ENCODE measurements around the gene CRELD1.

Gene CRELD1

DNA sequence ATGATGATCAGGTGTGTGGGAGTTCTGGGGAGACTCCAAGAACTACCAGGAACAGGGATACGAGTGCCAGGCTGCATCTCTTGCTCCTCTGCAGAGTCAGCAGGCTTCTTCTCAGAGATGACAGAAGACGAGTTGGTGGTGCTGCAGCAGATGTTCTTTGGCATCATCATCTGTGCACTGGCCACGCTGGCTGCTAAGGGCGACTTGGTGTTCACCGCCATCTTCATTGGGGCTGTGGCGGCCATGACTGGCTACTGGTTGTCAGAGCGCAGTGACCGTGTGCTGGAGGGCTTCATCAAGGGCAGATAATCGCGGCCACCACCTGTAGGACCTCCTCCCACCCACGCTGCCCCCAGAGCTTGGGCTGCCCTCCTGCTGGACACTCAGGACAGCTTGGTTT, 10.6 kb downstream of the CRELD1 start:
- H3K27ac Mint-ChIP-seq (ENCODE audit: low read depth), result no peak overlapping the region
- ATAC-seq (replicated peaks; ENCODE audit: extremely low read depth, poor library complexity, severe bottlenecking), result no peak
- no peaks in the 10 kb centered on the region for H3K27me3 Mint-ChIP-seq
- H3K36me3 Mint-ChIP-seq (ENCODE audit: insufficient read depth), result peaks cover 6% of the 10 kb centered on the region
- H3K9me3 Mint-ChIP-seq, result no peaks in the 10 kb centered on the region
- no peak overlapping the region for H3K4me3 Mint-ChIP-seq
- DNase-seq (ENCODE audit: low spot score in 2 of 2), result no peak
- no peaks in the 10 kb centered on the region for H3K4me1 Mint-ChIP-seq

DNA sequence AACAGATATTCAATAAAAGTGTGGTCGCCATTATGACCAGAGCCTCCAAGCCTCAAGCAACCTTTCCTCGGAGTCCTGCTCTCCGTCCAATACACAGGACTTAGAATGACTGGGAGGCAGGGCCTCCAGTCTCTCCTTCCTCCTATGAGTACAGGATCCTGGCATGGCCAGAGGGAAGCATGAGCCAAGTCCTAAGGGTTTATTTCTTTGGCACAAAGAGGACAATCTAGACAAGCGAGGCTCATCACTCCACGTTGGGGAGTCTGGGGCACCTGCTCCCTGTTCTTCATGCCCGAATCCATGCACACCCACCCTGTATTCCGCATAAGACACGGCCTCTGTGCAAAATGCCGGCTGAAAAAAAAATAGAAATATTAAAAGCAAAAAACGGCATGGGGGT, 11.7 kb downstream of the CRELD1 start:
- Mint-ChIP-seq H3K4me3 (peak overlapping the region; percentile 36), H3K27me3 (no peaks in the 10 kb centered on the region), H3K27ac (ENCODE audit: low read depth) (no peak overlapping the region), H3K9me3 (no peaks in the 10 kb centered on the region), H3K36me3 (ENCODE audit: insufficient read depth) (peaks cover 6% of the 10 kb centered on the region), H3K4me1 (no peaks in the 10 kb centered on the region)
- no peak for DNase-seq (ENCODE audit: low spot score in 2 of 2)
- ATAC-seq (replicated peaks; ENCODE audit: extremely low read depth, poor library complexity, severe bottlenecking), result no peak

DNA sequence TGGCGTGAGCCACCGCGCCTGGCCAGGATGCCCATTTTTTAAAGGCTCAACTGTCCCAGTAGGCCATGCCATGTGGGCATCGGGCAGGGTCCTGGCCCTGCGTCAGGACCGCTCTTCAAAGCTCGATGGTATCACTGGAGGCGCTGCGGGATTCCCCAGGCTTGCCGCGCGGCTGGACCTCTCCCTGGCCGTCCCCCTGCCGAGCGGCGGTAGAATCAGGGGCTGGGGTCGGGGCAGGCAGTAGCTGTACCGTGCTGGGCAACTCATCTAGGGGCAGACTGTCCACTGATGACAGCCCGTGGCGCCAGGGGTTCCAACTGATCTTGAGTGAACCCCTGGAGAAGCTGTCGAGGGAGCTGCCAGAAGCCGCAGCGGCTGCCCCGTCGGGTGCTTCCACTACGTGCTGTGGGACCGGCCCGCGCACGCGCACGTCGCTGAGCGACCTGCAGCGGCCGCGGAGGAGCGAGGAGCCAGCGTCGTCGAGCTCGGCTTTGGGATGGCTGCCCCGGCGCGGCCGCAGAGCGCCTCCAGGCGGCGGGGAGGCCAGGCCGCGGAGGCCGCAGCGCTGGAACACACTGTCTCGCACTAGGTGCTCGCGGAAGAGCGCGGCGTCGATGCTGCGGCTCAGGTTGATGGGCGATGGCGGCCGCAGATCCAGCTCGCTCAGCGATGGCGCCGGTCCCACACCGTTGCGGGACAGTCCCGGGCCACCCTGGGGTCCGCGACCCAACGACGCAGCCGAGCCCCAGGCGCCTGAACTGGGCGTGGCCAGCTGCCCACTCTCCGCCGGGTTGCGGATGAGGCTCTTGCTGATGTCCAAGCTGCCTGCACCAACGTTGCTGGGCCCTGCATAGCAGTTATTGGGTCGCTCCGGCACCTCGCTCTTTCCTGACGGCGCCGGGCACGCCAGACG, 12.7 kb downstream of the CRELD1 start:
- H3K36me3 Mint-ChIP-seq (ENCODE audit: insufficient read depth), result peaks cover 6% of the 10 kb centered on the region
- H3K4me3 Mint-ChIP-seq, result peak overlapping the region; percentile 76
- no peaks in the 10 kb centered on the region for H3K27me3 Mint-ChIP-seq
- peak; percentile 59 to 66 for DNase-seq (ENCODE audit: low spot score in 2 of 2)
- H3K4me1 Mint-ChIP-seq, result peaks cover 8% of the 10 kb centered on the region
- no peaks in the 10 kb centered on the region for H3K9me3 Mint-ChIP-seq
- peak; percentile 91 for ATAC-seq (replicated peaks; ENCODE audit: extremely low read depth, poor library complexity, severe bottlenecking)
- H3K27ac Mint-ChIP-seq (ENCODE audit: low read depth), result no peak overlapping the region

DNA sequence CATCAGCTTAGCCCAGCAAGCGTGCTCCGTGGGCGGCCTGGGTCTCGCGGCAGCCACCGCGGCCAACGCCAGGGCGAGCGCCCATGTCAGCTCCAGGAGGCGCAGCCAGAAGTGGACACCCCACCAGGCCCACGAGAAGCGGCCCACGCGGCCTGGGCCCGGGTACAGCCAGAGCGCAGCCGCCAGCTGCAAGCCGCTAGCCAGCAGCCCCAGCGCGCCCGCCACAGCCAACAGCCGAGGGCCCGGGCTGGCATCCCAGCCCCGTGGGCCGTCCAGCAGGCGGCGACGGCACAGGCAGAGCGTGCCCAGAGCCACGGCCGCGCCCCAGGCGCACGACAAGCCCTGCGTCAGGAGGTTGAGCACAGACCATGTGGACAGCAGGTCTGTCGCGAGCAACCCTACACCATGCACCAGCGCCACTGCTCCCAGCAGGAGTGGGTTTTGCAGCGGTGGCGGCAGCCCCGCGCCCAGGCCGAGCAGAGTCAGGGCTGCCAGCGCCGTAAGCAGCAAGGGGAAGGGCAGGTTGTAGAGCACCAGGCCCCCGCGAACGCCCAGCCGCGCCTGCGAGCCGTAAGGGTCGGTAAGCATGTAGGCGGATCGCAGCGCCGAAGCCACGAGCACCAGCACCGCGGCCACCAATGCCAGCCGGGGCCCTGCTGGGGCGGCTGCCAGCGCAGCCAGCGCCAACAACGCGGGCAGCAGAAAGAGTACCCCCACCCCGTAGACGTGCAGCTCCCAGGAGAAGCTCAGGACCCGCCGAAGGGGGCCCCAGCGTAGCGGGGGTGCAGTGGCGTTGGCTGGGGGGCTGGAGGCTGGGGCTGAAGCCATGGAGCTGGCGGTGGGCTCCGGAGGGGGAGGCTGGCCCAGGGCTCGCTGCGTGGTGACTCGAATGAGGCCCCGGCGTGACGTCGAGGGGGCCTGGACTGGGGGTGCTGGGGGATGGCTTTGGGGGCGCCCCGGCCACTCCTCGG, 13.7 kb downstream of the CRELD1 start:
- Mint-ChIP-seq H3K27me3 (no peaks in the 10 kb centered on the region), H3K27ac (ENCODE audit: low read depth) (no peak overlapping the region), H3K36me3 (ENCODE audit: insufficient read depth) (peaks cover 5% of the 10 kb centered on the region), H3K4me1 (peaks cover 14% of the 10 kb centered on the region), H3K9me3 (no peaks in the 10 kb centered on the region), H3K4me3 (no peak overlapping the region)
- ATAC-seq (replicated peaks; ENCODE audit: extremely low read depth, poor library complexity, severe bottlenecking) (no peak), DNase-seq (ENCODE audit: low spot score in 2 of 2) (no peak)

DNA sequence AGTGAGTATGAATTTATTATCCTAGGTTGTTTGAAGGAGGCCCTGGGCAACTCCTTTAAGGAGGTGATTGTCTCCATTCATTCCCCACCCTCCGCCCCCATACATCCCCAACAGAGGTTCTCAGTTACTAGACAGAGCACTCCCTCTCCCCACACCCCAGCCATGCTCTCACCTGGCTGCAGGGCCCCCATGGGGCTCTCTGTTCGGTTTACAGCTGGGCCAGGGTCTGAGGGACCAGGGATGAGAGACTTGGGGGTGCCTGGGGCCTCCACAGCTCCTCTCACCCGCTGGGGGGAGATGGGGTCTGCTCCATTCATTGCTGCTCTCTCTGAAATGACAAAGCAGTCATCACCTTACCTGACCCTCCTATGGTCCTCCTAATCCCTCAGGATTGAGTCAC, 15.0 kb downstream of the CRELD1 start:
- no peak overlapping the region for H3K27ac Mint-ChIP-seq (ENCODE audit: low read depth)
- no peak for DNase-seq (ENCODE audit: low spot score in 2 of 2)
- H3K4me3 Mint-ChIP-seq, result no peak overlapping the region
- ATAC-seq (replicated peaks; ENCODE audit: extremely low read depth, poor library complexity, severe bottlenecking), result no peak
- H3K27me3 Mint-ChIP-seq, result no peaks in the 10 kb centered on the region
- H3K4me1 Mint-ChIP-seq, result peaks cover 15% of the 10 kb centered on the region
- H3K9me3 Mint-ChIP-seq, result no peaks in the 10 kb centered on the region
- peaks cover 3% of the 10 kb centered on the region for H3K36me3 Mint-ChIP-seq (ENCODE audit: insufficient read depth)

DNA sequence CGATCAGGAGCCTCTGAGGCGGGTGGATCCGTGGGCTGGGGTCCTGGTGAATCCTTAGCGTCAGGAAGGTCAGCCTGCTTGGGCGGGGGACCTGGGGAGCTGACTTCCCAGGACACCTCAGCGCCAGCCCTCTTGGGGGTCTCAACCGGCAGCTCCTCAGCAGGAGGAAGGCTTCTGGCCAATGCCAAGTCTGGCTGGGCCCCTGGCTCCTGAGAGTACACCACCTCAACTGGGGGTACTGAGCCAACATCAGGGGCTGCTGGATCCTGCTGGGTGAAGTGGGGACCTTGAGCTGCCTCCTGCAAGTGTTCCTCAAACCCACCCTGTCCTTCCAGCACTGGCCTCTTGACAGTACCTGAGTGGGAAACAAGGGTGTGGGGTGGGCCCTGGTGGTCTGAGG, 15.5 kb downstream of the CRELD1 start:
- Mint-ChIP-seq H3K4me3 (no peak overlapping the region), H3K27ac (ENCODE audit: low read depth) (no peak overlapping the region), H3K9me3 (no peaks in the 10 kb centered on the region), H3K27me3 (no peaks in the 10 kb centered on the region), H3K36me3 (ENCODE audit: insufficient read depth) (peaks cover 2% of the 10 kb centered on the region), H3K4me1 (peaks cover 15% of the 10 kb centered on the region)
- DNase-seq (ENCODE audit: low spot score in 2 of 2), result no peak
- ATAC-seq (replicated peaks; ENCODE audit: extremely low read depth, poor library complexity, severe bottlenecking), result no peak

DNA sequence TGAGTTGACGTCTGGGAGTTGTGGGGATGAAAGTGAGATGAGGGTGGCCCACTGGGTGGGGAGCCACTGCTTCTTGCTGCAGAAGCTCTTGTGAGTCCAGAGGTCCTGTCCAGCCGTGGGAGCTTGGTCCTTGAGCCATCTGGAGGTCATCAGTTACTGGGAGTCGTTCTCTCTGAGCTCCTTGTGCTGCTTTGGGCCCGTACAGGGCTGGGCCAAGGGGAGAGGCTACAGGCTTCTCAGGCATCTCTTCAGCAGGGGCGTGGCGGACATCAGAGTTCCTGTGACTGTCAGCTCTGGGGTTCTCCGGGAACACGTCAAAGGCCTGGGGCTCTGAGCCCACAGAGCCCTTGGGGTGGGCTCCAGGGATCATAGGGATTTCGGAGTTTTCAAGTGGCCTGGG, 16.0 kb downstream of the CRELD1 start:
- H3K27ac Mint-ChIP-seq (ENCODE audit: low read depth), result no peak overlapping the region
- ATAC-seq (replicated peaks; ENCODE audit: extremely low read depth, poor library complexity, severe bottlenecking), result no peak

DNA sequence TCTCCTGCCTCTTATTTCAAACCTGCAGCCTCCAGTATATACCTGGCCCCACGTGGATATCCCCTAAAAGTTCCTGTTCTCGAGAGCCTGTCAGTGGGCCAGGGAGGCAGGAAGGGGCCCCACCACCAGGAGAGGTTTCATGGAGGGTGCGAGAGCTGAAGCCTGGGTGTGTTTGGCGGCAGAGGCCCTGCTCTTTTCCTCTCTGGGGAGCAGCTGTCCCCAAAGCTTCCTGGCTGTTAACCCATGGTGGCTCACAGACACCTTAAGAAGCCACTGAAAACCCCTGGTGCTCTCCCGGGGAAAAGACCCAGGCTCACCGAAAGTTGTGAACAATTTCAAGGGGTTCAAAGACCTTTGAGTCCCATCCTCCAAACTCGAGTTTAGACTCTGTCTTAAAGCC, 17.5 kb downstream of the CRELD1 start:
- Mint-ChIP-seq H3K36me3 (ENCODE audit: insufficient read depth) (peaks cover 4% of the 10 kb centered on the region), H3K4me1 (peaks cover 15% of the 10 kb centered on the region), H3K27me3 (no peaks in the 10 kb centered on the region), H3K27ac (ENCODE audit: low read depth) (peak overlapping the region; percentile 65), H3K4me3 (peak overlapping the region; percentile 90), H3K9me3 (no peaks in the 10 kb centered on the region)
- ATAC-seq (replicated peaks; ENCODE audit: extremely low read depth, poor library complexity, severe bottlenecking) (no peak), DNase-seq (ENCODE audit: low spot score in 2 of 2) (no peak)

More for the DNA sequence above, 16.0 kb downstream of the CRELD1 start:
- no peaks in the 10 kb centered on the region for H3K27me3 Mint-ChIP-seq
- peaks cover 15% of the 10 kb centered on the region for H3K4me1 Mint-ChIP-seq
- no peak for DNase-seq (ENCODE audit: low spot score in 2 of 2)
- H3K36me3 Mint-ChIP-seq (ENCODE audit: insufficient read depth), result peaks cover 2% of the 10 kb centered on the region
- H3K9me3 Mint-ChIP-seq, result no peaks in the 10 kb centered on the region
- no peak overlapping the region for H3K4me3 Mint-ChIP-seq

DNA sequence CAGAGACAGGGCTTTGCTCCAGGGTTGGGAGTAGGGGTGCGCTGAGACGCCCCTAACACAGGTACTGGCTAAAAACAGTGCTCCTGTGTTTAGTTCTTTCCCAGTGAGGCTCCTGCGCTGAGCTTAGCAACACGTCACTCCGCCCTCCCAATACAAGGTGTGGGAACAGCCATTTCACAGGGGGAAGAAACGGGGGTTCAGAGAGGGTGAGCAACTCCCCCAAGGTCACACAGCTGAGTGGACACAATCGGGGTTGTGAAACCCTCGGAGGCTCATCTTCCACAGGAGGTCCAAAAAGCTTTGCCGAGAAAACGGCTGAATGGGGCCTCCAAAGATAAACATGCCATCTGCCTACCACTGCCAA, 17.9 kb downstream of the CRELD1 start:
- Mint-ChIP-seq H3K9me3 (no peaks in the 10 kb centered on the region), H3K4me1 (peaks cover 15% of the 10 kb centered on the region), H3K27ac (ENCODE audit: low read depth) (no peak overlapping the region), H3K4me3 (peak overlapping the region; percentile 90), H3K36me3 (ENCODE audit: insufficient read depth) (peaks cover 4% of the 10 kb centered on the region), H3K27me3 (no peaks in the 10 kb centered on the region)
- peak; percentile 21 for ATAC-seq (replicated peaks; ENCODE audit: extremely low read depth, poor library complexity, severe bottlenecking)
- no peak for DNase-seq (ENCODE audit: low spot score in 2 of 2)

DNA sequence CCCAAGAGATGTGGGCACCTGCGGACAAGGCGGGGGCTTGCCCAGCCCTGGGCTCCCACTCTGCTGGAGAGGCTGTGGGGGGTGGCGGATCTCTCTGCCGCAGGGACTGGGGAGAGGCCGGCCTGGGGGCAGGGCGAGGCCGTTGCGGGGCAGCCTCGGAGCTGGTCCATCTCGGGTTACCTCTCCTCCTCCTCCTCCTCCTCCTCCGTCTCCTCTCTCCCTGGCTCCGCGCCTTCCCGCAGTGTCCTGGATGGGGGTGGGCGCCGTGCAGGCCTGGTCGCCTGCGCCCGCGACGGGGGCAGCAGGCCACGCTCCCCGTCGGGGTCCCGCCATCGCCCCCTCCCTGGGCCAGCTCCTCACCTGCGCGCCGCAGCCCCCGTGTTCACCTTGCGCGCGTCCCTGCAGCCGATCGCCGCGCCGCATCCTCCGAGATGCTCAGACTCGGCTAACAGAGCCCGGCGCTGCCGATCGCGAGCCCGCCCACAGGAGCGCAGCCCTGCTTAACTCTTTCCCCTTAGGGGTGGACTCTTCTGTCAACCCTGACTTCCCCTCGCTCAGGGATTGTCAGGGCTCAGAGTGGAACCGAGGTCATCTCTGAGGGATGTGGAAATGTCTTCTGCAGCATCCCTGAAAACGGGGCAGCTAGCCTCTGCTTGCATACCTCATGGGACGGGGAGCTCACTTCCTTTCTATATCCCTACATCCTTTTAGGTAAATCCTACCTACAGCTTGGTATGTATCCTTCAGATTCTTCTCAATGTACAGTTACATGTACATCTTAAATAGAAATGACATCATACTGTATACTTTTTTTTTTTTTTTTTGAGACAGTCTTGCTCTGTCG, 18.6 kb downstream of the CRELD1 start, which contains the start of gene PRRT3:
TSS of gene PRRT3 (minus strand) at position 447 of the 844 bp plus-strand sequence. CDS start 2,293 bp downstream, outside the sequence.
- Mint-ChIP-seq H3K4me3 (peak within 1 kb of the TSS; percentile 90), H3K4me1 (peaks cover 15% of the 10 kb centered on the region), H3K36me3 (ENCODE audit: insufficient read depth) (peaks cover 4% of the 10 kb centered on the region), H3K9me3 (no peaks in the 10 kb centered on the region), H3K27ac (ENCODE audit: low read depth) (peak within 1 kb of the TSS; percentile 74), H3K27me3 (no peaks in the 10 kb centered on the region)
- ATAC-seq (replicated peaks; ENCODE audit: extremely low read depth, poor library complexity, severe bottlenecking) (peak; percentile 86), DNase-seq (ENCODE audit: low spot score in 2 of 2) (peak; percentile 34)

DNA sequence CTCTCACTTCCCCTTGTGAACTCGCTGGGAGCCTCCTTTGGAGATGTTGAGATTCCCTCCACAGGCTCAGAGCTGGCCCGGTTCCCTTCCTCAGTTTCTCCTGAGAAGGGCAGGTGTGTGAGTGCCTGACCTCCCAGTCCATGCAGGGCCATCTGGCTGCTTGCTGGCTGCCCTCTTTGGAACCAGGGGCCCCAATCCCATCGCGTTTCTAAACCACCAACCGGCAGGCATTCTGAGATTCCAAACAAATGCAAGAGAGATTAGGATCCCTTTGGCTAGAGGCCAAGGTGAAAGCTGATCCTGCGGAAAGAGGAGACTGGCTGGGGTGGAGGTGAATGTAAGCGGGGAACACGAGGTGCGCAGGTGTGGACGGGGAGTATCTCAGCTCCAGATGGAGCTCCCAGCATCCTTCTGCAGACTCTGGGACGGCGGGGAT, 21.5 kb downstream of the CRELD1 start:
- Mint-ChIP-seq H3K27me3 (no peaks in the 10 kb centered on the region), H3K27ac (ENCODE audit: low read depth) (no peak overlapping the region), H3K9me3 (no peaks in the 10 kb centered on the region), H3K4me1 (peaks cover 15% of the 10 kb centered on the region), H3K36me3 (ENCODE audit: insufficient read depth) (peaks cover 4% of the 10 kb centered on the region), H3K4me3 (no peak overlapping the region)
- ATAC-seq (replicated peaks; ENCODE audit: extremely low read depth, poor library complexity, severe bottlenecking) (no peak), DNase-seq (ENCODE audit: low spot score in 2 of 2) (no peak)

All from central memory CD8-positive, alpha-beta T cell (primary cell).